Neutrophil (primary cell): ENCODE measurements around the gene GALNTL6.

Experiments
- H3K27ac ChIP-seq: fragments of 200-600 bp; sonication (generic); 2 replicates; pipeline ENCODE4 v1.5.1; 2016; ENCODE audit warnings: mild to moderate bottlenecking, moderate library complexity
- H3K27me3 ChIP-seq: fragments of 200-600 bp; sonication (generic); 2 replicates; pipeline ENCODE4 v1.6.0; 2016; ENCODE audit warnings: mild to moderate bottlenecking
- H3K36me3 ChIP-seq: fragments of 200-600 bp; sonication (generic); 2 replicates; pipeline ENCODE4 v1.5.1; 2017
- H3K4me1 ChIP-seq, 2 experiments: fragments of 200-600 bp in 1 of 2; sonication (generic) in 1 of 2; 1 replicate in 1 of 2; 2 replicates in 1 of 2; pipeline versions ENCODE4 v1.5.1 to v1.6.1; 2013 to 2016; ENCODE audit warnings: low read depth in 1 of 2, low read length in 1 of 2, mild to moderate bottlenecking in 1 of 2, moderate library complexity in 1 of 2; ENCODE audit not compliant: control insufficient read depth in 1 of 2, insufficient read depth in 1 of 2
- H3K4me3 ChIP-seq, 2 experiments: fragments of 200-600 bp in 1 of 2; sonication (generic) in 1 of 2; 1 replicate in 1 of 2; 2 replicates in 1 of 2; pipeline ENCODE4 v1.5.1; 2013 to 2016; ENCODE audit warnings: low read depth in 1 of 2, low read length in 1 of 2, mild to moderate bottlenecking in 1 of 2, moderate library complexity in 1 of 2
- H3K9me3 ChIP-seq: fragments of 200-600 bp; sonication (generic); 2 replicates; pipeline ENCODE4 v1.5.1; 2016
- CTCF ChIP-seq: fragments of 200-600 bp; sonication (generic); IDR thresholded peaks from 2 replicates; pipeline ENCODE4 v1.5.1; 2016; ENCODE audit warnings: antibody characterized with exemption

The GALNTL6 gene

DNA sequence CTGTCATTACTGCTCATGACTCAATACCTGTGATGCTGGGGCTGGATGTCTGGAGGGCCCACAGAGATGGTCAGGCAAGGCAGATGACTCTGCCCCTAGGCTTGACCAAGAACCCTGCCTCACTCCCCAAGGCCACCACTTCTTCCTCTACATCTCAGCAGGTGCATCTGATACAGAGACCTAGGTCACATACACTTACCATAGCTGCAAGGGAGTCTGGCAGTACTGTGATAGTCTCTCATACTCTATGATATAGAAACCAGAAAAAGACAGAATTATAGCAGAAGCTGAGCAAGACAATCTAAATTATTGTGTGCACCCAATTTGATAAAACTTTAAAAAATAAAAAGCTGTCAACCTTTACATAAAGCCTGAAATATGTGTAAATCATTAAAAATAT is 878.3 kb downstream of the GALNTL6 start:
- H3K4me3 ChIP-seq: no peak overlapping the region
- no peak overlapping the region for H3K27ac ChIP-seq
- H3K9me3 ChIP-seq: no peaks in the 10 kb centered on the region
- H3K36me3 ChIP-seq: no peaks in the 10 kb centered on the region
- no peaks in the 10 kb centered on the region for H3K27me3 ChIP-seq
- no peak for TF ChIP-seq CTCF
- H3K4me1 ChIP-seq: no peaks in the 10 kb centered on the region

GRCh38 chr4:172692701-172693100 is 879.5 kb downstream of the GALNTL6 start:
- Histone ChIP-seq H3K9me3 (no peaks in the 10 kb centered on the region), H3K4me1 (no peaks in the 10 kb centered on the region), H3K4me3 (no peak overlapping the region), H3K36me3 (no peaks in the 10 kb centered on the region), H3K27ac (no peak overlapping the region), H3K27me3 (no peaks in the 10 kb centered on the region)
- no peak for TF ChIP-seq CTCF

DNA sequence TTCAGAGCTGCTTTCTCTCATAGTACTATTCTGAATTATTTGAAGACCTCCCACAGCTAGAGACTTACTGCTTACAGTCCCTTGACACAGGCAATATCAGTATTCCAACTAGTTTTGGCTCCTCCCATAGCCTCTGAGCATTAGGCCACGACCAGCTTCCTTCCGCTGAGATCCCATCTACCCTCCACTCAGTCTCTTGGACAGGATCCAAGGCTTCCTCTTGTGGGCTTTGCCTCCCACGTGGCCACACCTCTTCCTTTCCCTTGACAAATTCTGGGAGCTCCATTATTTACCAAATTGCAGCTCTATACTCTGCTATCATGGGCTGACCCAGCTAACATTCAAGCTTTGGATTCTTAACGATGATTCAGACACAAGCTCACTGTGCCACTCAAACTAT is 885.1 kb downstream of the GALNTL6 start:
- H3K4me1 ChIP-seq: no peaks in the 10 kb centered on the region
- no peak overlapping the region for H3K4me3 ChIP-seq
- H3K36me3 ChIP-seq: no peaks in the 10 kb centered on the region
- no peak overlapping the region for H3K27ac ChIP-seq
- TF ChIP-seq CTCF: no peak
- no peaks in the 10 kb centered on the region for H3K27me3 ChIP-seq
- H3K9me3 ChIP-seq: no peaks in the 10 kb centered on the region

DNA sequence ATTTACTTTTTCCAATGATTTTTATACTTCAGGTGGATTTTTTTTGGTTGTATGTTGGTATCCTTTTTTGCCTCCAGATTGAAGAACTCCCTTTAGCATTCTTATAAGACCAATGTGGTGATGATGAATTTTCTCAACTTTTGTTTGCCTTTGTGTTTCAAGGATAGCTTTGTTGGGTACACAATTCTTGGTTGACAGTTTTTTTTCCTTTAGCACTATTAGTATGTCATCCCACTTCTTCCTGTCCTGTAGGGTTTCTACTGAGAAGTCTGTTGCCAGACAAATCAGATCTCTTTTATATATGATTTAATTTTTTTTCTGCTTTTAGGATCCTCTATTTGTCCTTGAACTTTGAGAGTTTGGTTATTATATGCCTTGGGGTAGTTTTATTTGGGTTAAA is 892.4 kb downstream of the GALNTL6 start:
- Histone ChIP-seq H3K27me3 (no peaks in the 10 kb centered on the region), H3K27ac (no peak overlapping the region), H3K4me1 (no peaks in the 10 kb centered on the region), H3K9me3 (peaks cover 6% of the 10 kb centered on the region), H3K36me3 (no peaks in the 10 kb centered on the region), H3K4me3 (no peak overlapping the region)
- TF ChIP-seq CTCF: no peak

- Histone ChIP-seq H3K9me3 (peaks cover 6% of the 10 kb centered on the region), H3K36me3 (no peaks in the 10 kb centered on the region), H3K4me3 (no peak overlapping the region), H3K27ac (no peak overlapping the region), H3K4me1 (no peaks in the 10 kb centered on the region), H3K27me3 (no peaks in the 10 kb centered on the region)
- no peak for TF ChIP-seq CTCF
Measured at GRCh38 chr4:172706000-172706399, 892.8 kb downstream of the GALNTL6 start.

GRCh38 chr4:172707622-172708021 is 894.4 kb downstream of the GALNTL6 start:
- H3K36me3 ChIP-seq: no peaks in the 10 kb centered on the region
- H3K9me3 ChIP-seq: peaks cover 6% of the 10 kb centered on the region
- no peak for TF ChIP-seq CTCF
- no peak overlapping the region for H3K4me3 ChIP-seq
- H3K4me1 ChIP-seq: no peaks in the 10 kb centered on the region
- no peak overlapping the region for H3K27ac ChIP-seq
- no peaks in the 10 kb centered on the region for H3K27me3 ChIP-seq
